Measurements from ENCODE around the gene AMIGO1.

The AMIGO1 gene

GRCh38 chr1:109509176-109510134 is at the start of gene AMIGO1:
Gene AMIGO1 (minus strand): TSS chr1:109509727. CDS start chr1:109508912, 815 bp downstream.
- DNase-seq (ENCODE audit: low read depth in 1 of 2, low spot score in 1 of 2) = peak; percentile 36 to 50

GRCh38 chr1:109557520-109557919 is 48.0 kb upstream of the AMIGO1 start:
- DNase-seq (ENCODE audit: low read depth in 1 of 2, low spot score in 1 of 2) = no peak

GRCh38 chr1:109556563-109556962 is 47.0 kb upstream of the AMIGO1 start:
- no peak for DNase-seq (ENCODE audit: low read depth in 1 of 2, low spot score in 1 of 2)

GRCh38 chr1:109548321-109549267 is 39.1 kb upstream of the AMIGO1 start, which contains the start of gene GNAI3:
Gene GNAI3 (plus strand): TSS chr1:109548615. CDS start chr1:109548721, 106 bp downstream.
- peak; percentile 89 to 94 for DNase-seq (ENCODE audit: low read depth in 1 of 2, low spot score in 1 of 2)

- DNase-seq (ENCODE audit: low read depth in 1 of 2, low spot score in 1 of 2) = no peak
Observed at GRCh38 chr1:109547463-109548320, 38.2 kb upstream of the AMIGO1 start.

- DNase-seq (ENCODE audit: low read depth in 1 of 2, low spot score in 1 of 2) = peak; percentile 67 to 90
Observed at GRCh38 chr1:109546311-109547109, 37.0 kb upstream of the AMIGO1 start.

- DNase-seq (ENCODE audit: low read depth in 1 of 2, low spot score in 1 of 2) = no peak
Observed at GRCh38 chr1:109543988-109544735, 34.6 kb upstream of the AMIGO1 start.

- no peak for DNase-seq (ENCODE audit: low read depth in 1 of 2, low spot score in 1 of 2)
Observed at GRCh38 chr1:109543283-109543987, 33.9 kb upstream of the AMIGO1 start.

GRCh38 chr1:109542657-109543056 is 33.1 kb upstream of the AMIGO1 start:
- no peak for DNase-seq (ENCODE audit: low read depth in 1 of 2, low spot score in 1 of 2)

- no peak for DNase-seq (ENCODE audit: low read depth in 1 of 2, low spot score in 1 of 2)
Observed at GRCh38 chr1:109541102-109541501, 31.6 kb upstream of the AMIGO1 start.

- DNase-seq (ENCODE audit: low read depth in 1 of 2, low spot score in 1 of 2) = no peak
Observed at GRCh38 chr1:109539676-109540075, 30.1 kb upstream of the AMIGO1 start, which contains the start of gene GPR61. Gene GPR61 (plus strand): TSS chr1:109539872. CDS start chr1:109543023, 3,151 bp downstream.

GRCh38 chr1:109538827-109539555 is 29.5 kb upstream of the AMIGO1 start:
- no peak for DNase-seq (ENCODE audit: low read depth in 1 of 2, low spot score in 1 of 2)

GRCh38 chr1:109537450-109538178 is 28.1 kb upstream of the AMIGO1 start:
- no peak for DNase-seq (ENCODE audit: low read depth in 1 of 2, low spot score in 1 of 2)

- DNase-seq (ENCODE audit: low read depth in 1 of 2, low spot score in 1 of 2) = no peak
Observed at GRCh38 chr1:109535971-109536491, 26.5 kb upstream of the AMIGO1 start.

- no peak for DNase-seq (ENCODE audit: low read depth in 1 of 2, low spot score in 1 of 2)
Observed at GRCh38 chr1:109535481-109535880, 26.0 kb upstream of the AMIGO1 start.

GRCh38 chr1:109534307-109534858 is 24.9 kb upstream of the AMIGO1 start:
- no peak for DNase-seq (ENCODE audit: low read depth in 1 of 2, low spot score in 1 of 2)
